Vagina (tissue), 2 donors: ENCODE results near the gene PCSK1. TPM values are rescaled to one million over a fixed set of nuclear protein-coding genes. Genes with fewer than 3 reads are reported as not detected.

ENCODE experiments used
- DNase-seq, 2 donors: peaks; one replicate each; pipeline ENCODE4 v3.0.0-alpha.2; 2017; ENCODE audit errors: extremely low spot score in 2 of 2
- H3K27ac ChIP-seq: fragments of 200-600 bp; sonication (generic); one replicate; pipeline ENCODE4 v1.5.1; 2019
- H3K27me3 ChIP-seq: fragments of 200-600 bp; sonication (generic); one replicate; pipeline ENCODE4 v1.5.1; 2019
- H3K36me3 ChIP-seq, 2 donors: fragments of 200-600 bp; sonication (generic); one replicate each; pipeline ENCODE4 v1.5.1; 2017 to 2019
- H3K4me1 ChIP-seq: fragments of 200-600 bp; sonication (generic); one replicate; pipeline ENCODE4 v1.5.1; 2019
- H3K4me3 ChIP-seq, 2 donors: fragments of 200-600 bp; sonication (generic); 1 replicate in 1 of 2; 2 replicates in 1 of 2; pipeline ENCODE4 v1.5.1; 2016 to 2019
- H3K9me3 ChIP-seq: fragments of 200-600 bp; sonication (generic); one replicate; pipeline ENCODE4 v1.5.1; 2019
- CTCF ChIP-seq, 3 experiments: fragments of 450-650 bp in 2 of 3; fragments of 200-600 bp in 1 of 3; sonication (generic) in 1 of 3; IDR thresholded peaks; one replicate each; pipeline ENCODE4 v1.5.1; 2017 to 2019; ENCODE audit warnings: antibody characterized with exemption in 3 of 3, mild to moderate bottlenecking in 2 of 3, moderate library complexity in 2 of 3
- POLR2A ChIP-seq, 2 donors: fragments of 450-650 bp; IDR thresholded peaks; one replicate each; pipeline ENCODE4 v1.6.1; 2017; ENCODE audit warnings: antibody characterized with exemption in 2 of 2, mild to moderate bottlenecking in 2 of 2, moderate library complexity in 2 of 2
- POLR2AphosphoS5 ChIP-seq, 2 donors: sonication (generic); formaldehyde crosslinking; IDR thresholded peaks; one replicate each; pipeline ENCODE4 v1.9.0; 2017; ENCODE audit warnings: antibody characterized with exemption in 2 of 2, mild to moderate bottlenecking in 2 of 2, low read depth in 1 of 2; ENCODE audit not compliant: insufficient read depth in 1 of 2
- intact Hi-C: fragments of 100-400 bp; cut with DNase I; formaldehyde crosslinking; loops from one replicate; pipeline ENCODE4 v1.15.1; 2023
- total RNA-seq: library from RNA; depleted of rRNA; stranded (reverse); fragments of >200 nt; gene quantifications from one replicate; pipeline ENCODE4 v1.2.3, GENCODE V29; 2016

PCSK1 gene
- total RNA-seq, 1 donor from 2014 or later = 1.7 TPM

DNA sequence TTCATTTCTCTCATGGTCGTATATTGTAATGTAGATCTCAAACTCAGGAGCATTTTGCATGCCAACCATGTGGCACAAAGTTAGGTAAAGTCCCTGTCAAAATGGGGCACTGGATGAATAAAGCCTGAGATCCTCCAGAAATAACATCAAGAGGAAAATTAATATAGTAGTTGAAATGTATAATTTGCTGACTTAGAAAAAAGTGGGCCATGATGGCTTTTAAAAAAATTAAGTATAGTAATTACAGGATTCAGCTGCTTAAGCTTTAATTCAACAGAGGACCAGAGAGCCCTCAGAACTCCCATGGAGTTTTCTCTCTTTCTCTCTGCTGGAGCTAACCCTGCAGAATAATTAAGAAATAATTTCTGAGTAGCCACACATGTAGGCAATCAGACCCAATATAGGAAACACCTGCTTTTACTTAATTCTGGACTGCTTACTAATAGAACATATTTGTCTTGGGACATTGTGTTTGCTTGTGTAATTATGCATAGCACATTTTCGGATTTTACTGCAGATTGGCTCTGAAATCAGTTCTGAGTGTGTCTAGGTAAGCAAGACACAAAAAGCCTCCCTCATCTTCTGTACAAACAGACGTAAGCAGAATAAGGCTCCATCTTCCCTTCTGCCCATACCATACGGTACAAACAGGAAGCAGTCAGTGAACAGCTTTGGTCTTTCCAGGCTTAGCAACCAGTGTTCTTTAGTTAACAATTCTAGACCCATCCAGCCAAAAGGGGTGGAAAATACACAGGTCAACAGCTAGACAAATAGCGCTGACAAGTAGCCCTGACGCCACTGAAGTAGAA, 26.5 kb upstream of the PCSK1 start:
- H3K27ac ChIP-seq = no peak overlapping the region
- no peaks in the 10 kb centered on the region for H3K36me3 ChIP-seq
- H3K9me3 ChIP-seq = no peaks in the 10 kb centered on the region
- peaks cover 7% of the 10 kb centered on the region for H3K4me1 ChIP-seq
- TF ChIP-seq CTCF (IDR thresholded peaks at IDR 0.05) (no peak), POLR2AphosphoS5 (IDR thresholded peaks at IDR 0.05; ENCODE audit: insufficient read depth in 1 of 2, low read depth in 1 of 2) (no peak), POLR2A (IDR thresholded peaks at IDR 0.05) (no peak)
- no peak overlapping the region for H3K4me3 ChIP-seq
- H3K27me3 ChIP-seq = no peaks in the 10 kb centered on the region
- no peak for DNase-seq
- intact Hi-C loops = no loop called here

DNA sequence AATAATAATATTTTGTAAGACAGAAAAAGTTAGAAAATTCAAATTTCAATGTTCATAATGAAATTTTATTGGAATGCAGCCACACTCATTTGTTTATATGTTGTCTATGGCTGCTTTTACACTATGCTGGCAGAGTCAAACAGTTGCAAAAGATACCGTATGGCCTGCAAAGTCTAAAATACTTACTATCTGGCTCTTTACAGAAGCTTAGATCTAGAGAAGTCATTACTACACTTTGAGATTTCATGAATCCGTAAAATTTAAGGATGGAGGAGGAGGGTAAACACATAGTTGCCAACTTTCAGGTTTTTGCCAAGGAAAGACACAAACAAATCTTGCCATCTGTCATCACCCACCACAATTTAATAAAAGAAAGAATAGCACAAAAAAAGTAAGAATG, 25.1 kb upstream of the PCSK1 start:
- Histone ChIP-seq H3K9me3 (no peaks in the 10 kb centered on the region), H3K4me3 (no peak overlapping the region), H3K36me3 (no peaks in the 10 kb centered on the region), H3K27ac (no peak overlapping the region), H3K27me3 (no peaks in the 10 kb centered on the region), H3K4me1 (peaks cover 11% of the 10 kb centered on the region)
- intact Hi-C loops = no loop called here
- no peak for TF ChIP-seq POLR2A (IDR thresholded peaks at IDR 0.05)
- TF ChIP-seq POLR2AphosphoS5 (IDR thresholded peaks at IDR 0.05; ENCODE audit: insufficient read depth in 1 of 2, low read depth in 1 of 2) = no peak
- no peak for TF ChIP-seq CTCF (IDR thresholded peaks at IDR 0.05)
- DNase-seq = no peak

GRCh38 chr5:96455789-96456188, 22.7 kb upstream of the PCSK1 start:
- DNase-seq = no peak
- intact Hi-C loops = no loop called here
- no peaks in the 10 kb centered on the region for H3K27me3 ChIP-seq
- no peak for TF ChIP-seq POLR2AphosphoS5 (IDR thresholded peaks at IDR 0.05; ENCODE audit: insufficient read depth in 1 of 2, low read depth in 1 of 2)
- no peak for TF ChIP-seq POLR2A (IDR thresholded peaks at IDR 0.05)
- no peak for TF ChIP-seq CTCF (IDR thresholded peaks at IDR 0.05)
- H3K27ac ChIP-seq = no peak overlapping the region
- H3K4me1 ChIP-seq = peaks cover 11% of the 10 kb centered on the region
- H3K36me3 ChIP-seq = no peaks in the 10 kb centered on the region
- no peaks in the 10 kb centered on the region for H3K9me3 ChIP-seq
- no peak overlapping the region for H3K4me3 ChIP-seq

GRCh38 chr5:96453394-96453793, 20.3 kb upstream of the PCSK1 start:
- Histone ChIP-seq H3K27me3 (no peaks in the 10 kb centered on the region), H3K36me3 (no peaks in the 10 kb centered on the region), H3K4me1 (peaks cover 11% of the 10 kb centered on the region), H3K27ac (no peak overlapping the region), H3K4me3 (no peak overlapping the region), H3K9me3 (no peaks in the 10 kb centered on the region)
- intact Hi-C loops = no loop called here
- no peak for TF ChIP-seq CTCF (IDR thresholded peaks at IDR 0.05)
- no peak for TF ChIP-seq POLR2A (IDR thresholded peaks at IDR 0.05)
- no peak for TF ChIP-seq POLR2AphosphoS5 (IDR thresholded peaks at IDR 0.05; ENCODE audit: insufficient read depth in 1 of 2, low read depth in 1 of 2)
- DNase-seq = no peak

DNA sequence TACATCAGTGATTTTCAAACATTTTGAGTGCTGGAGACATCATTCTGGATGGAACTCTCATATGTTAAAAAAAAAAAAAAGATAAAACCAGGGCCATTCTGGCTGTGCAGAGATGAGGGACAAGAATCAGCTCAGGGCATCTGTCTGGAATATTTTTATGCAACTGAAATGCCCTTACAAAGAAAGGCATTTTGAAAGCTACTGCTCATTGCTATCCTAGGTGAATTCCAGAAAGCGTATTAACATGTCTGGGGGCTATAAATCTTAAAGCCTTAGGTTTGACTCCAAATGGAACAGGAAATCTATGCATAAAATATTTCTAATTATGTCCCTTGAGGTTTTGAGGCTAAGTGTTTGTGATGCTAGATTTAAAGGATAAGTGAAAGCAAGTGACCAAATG, 14.9 kb upstream of the PCSK1 start:
- H3K27me3 ChIP-seq = no peaks in the 10 kb centered on the region
- DNase-seq = no peak
- H3K4me1 ChIP-seq = no peaks in the 10 kb centered on the region
- H3K4me3 ChIP-seq = no peak overlapping the region
- no peak overlapping the region for H3K27ac ChIP-seq
- H3K9me3 ChIP-seq = no peaks in the 10 kb centered on the region
- TF ChIP-seq CTCF (IDR thresholded peaks at IDR 0.05) (no peak), POLR2AphosphoS5 (IDR thresholded peaks at IDR 0.05; ENCODE audit: insufficient read depth in 1 of 2, low read depth in 1 of 2) (no peak), POLR2A (IDR thresholded peaks at IDR 0.05) (no peak)
- intact Hi-C loops = no loop called here
- H3K36me3 ChIP-seq = no peaks in the 10 kb centered on the region
